HepG2 (cell line): Measurements from ENCODE around the gene NPC1. TPM values are rescaled to one million over a fixed set of nuclear protein-coding genes. Genes with fewer than 3 reads are reported as not detected.

Source experiments
- AFF4 ChIP-seq: sonication (generic); formaldehyde crosslinking; IDR thresholded peaks from 2 replicates; pipeline ENCODE4 v1.4.0; 2020; ENCODE audit warnings: missing genetic modification reagents
- JUNB ChIP-seq: sonication (generic); formaldehyde crosslinking; IDR thresholded peaks from 2 replicates; pipeline ENCODE4 v1.8.0; 2022; ENCODE audit warnings: missing genetic modification reagents, mild to moderate bottlenecking, borderline replicate concordance
- KDM3A ChIP-seq: IDR thresholded peaks from 2 replicates; pipeline ENCODE4 v1.6.1; 2018; ENCODE audit warnings: low read depth, missing compliant biosample characterization
- NFE2 ChIP-seq: sonication (generic); formaldehyde crosslinking; IDR thresholded peaks from 2 replicates; pipeline ENCODE4 v1.4.0; 2020; ENCODE audit warnings: missing genetic modification reagents
- POLR2A ChIP-seq, 2 experiments: IDR thresholded peaks; 2 replicates each; pipeline ENCODE4 v1.6.1; 2011; ENCODE audit warnings: low read depth in 2 of 2, low read length in 2 of 2, mild to moderate bottlenecking in 1 of 2, moderate library complexity in 1 of 2; ENCODE audit not compliant: insufficient read depth in 1 of 2
- REST ChIP-seq, 2 experiments: IDR thresholded peaks; 2 replicates each; pipeline ENCODE4 v1.6.1; 2011 to 2012; ENCODE audit warnings: low read length in 2 of 2, borderline replicate concordance in 1 of 2, low read depth in 1 of 2, mild to moderate bottlenecking in 1 of 2, moderate library complexity in 1 of 2
- SALL2 ChIP-seq: sonication (generic); formaldehyde crosslinking; IDR thresholded peaks from 2 replicates; pipeline ENCODE4 v1.8.1; 2023; ENCODE audit warnings: mild to moderate bottlenecking, missing genetic modification reagents, inconsistent platforms
- SAP130 ChIP-seq: IDR thresholded peaks from 2 replicates; pipeline ENCODE4 v1.6.1; 2016; ENCODE audit warnings: low read depth
- STAT6 ChIP-seq: sonication (generic); formaldehyde crosslinking; IDR thresholded peaks from 2 replicates; pipeline ENCODE4 v1.4.0; 2020; ENCODE audit warnings: missing genetic modification reagents, mild to moderate bottlenecking, borderline replicate concordance
- ZC3H13 ChIP-seq: sonication (generic); formaldehyde crosslinking; IDR thresholded peaks from 2 replicates; pipeline ENCODE4 v1.8.1; 2023; ENCODE audit warnings: mild to moderate bottlenecking, missing genetic modification reagents, moderate library complexity
- ZFP82 ChIP-seq: sonication (generic); formaldehyde crosslinking; IDR thresholded peaks from 2 replicates; pipeline ENCODE4 v1.5.1; 2020; ENCODE audit warnings: mild to moderate bottlenecking, missing genetic modification reagents, borderline replicate concordance
- ZNF431 ChIP-seq: sonication (generic); formaldehyde crosslinking; IDR thresholded peaks from 2 replicates; pipeline ENCODE4 v1.9.0; 2022; ENCODE audit warnings: missing genetic modification reagents, low read depth, mild to moderate bottlenecking, borderline replicate concordance
- polyA plus RNA-seq, 8 experiments: library from polyadenylated mRNA; depleted of rRNA in 3 of 8; stranded (reverse) in 7 of 8; unstranded in 1 of 8; fragments of >200 nt; fragmentation: Illumina TruSeq in 4 of 8; extraction: Trizol in 4 of 8; gene quantifications; 2 replicates each; pipeline versions ENCODE4 v1.2.1 to v1.2.3, GENCODE V29; 2011 to 2016; ENCODE audit warnings: low read depth in 4 of 8, missing spikeins in 1 of 8, mixed read lengths in 1 of 8; ENCODE audit not compliant: insufficient read depth in 1 of 8
- total RNA-seq, 5 experiments: library from RNA; depleted of rRNA; stranded (reverse); fragments of >200 nt; fragmentation: Illumina TruSeq; extraction: Trizol; gene quantifications; 2 replicates each; pipeline ENCODE4 v1.2.3, GENCODE V29; 2016; ENCODE audit warnings: low read depth in 1 of 5

NPC1 gene
- total and polyA plus RNA-seq, 2 of the 13 experiments (the other 11 are each of a cell fraction or from before 2014, with no cell fraction given): 46.5 to 114 TPM

- TF ChIP-seq POLR2A (IDR thresholded peaks at IDR 0.05; ENCODE audit: insufficient read depth in 1 of 2, low read depth in 2 of 2, low read length in 2 of 2): peak in 1 of 2 experiments; percentile 35; a peak in 1 of 4 replicates
- 0 out of 2 replicates have a peak, but pooled peaks have one; percentile 19 for TF ChIP-seq NFE2 (CRISPR knock-in tag)
- TF ChIP-seq STAT6: no peak
- no peak for TF ChIP-seq JUNB (CRISPR knock-in tag)
- no peak for TF ChIP-seq KDM3A (CRISPR knock-in tag)
- no peak for TF ChIP-seq AFF4 (CRISPR knock-in tag)
- no peak for TF ChIP-seq ZFP82 (CRISPR knock-in tag)
- no peak for TF ChIP-seq SALL2 (CRISPR knock-in tag)
- no peak for TF ChIP-seq REST (IDR thresholded peaks at IDR 0.05; ENCODE audit: borderline replicate concordance in 1 of 2, low read depth in 1 of 2, low read length in 2 of 2)
- TF ChIP-seq SAP130: no peak
- no peak for TF ChIP-seq ZNF431 (CRISPR knock-in tag)
- peak; percentile 27 for TF ChIP-seq ZC3H13 (CRISPR knock-in tag)
Measured at GRCh38 chr18:23528580-23529472, 57.5 kb downstream of the NPC1 start (continued).
